A549 treated with Mapracorat at 1 μM for 4 hours (cell line): ENCODE results near the gene FN3KRP. TPM values are rescaled to one million over a fixed set of nuclear protein-coding genes. Genes with fewer than 3 reads are reported as not detected.

ENCODE experiments used
- total RNA-seq: library from RNA; stranded (reverse); fragments of 200-300 nt; extraction: Qiagen RNA extraction; gene quantifications from 5 replicates; pipeline ENCODE4 v1.2.3, GENCODE V29; 2022

Gene FN3KRP, protein sequence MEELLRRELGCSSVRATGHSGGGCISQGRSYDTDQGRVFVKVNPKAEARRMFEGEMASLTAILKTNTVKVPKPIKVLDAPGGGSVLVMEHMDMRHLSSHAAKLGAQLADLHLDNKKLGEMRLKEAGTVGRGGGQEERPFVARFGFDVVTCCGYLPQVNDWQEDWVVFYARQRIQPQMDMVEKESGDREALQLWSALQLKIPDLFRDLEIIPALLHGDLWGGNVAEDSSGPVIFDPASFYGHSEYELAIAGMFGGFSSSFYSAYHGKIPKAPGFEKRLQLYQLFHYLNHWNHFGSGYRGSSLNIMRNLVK
- total RNA-seq: 66.0 to 68.9 TPM (median 68.6 TPM) in 5 replicates

GRCh38 chr17:82716203-82717010, at the start of gene FN3KRP:
TSS of gene FN3KRP (plus strand) at chr17:82716706. CDS start at chr17:82716756, 50 bp downstream.

GRCh38 chr17:82698065-82698973, 18.2 kb upstream of the FN3KRP start, which contains the start of gene RAB40B:
TSS of gene RAB40B (minus strand) at chr17:82698698. CDS start at chr17:82698596, 102 bp downstream.

DNA sequence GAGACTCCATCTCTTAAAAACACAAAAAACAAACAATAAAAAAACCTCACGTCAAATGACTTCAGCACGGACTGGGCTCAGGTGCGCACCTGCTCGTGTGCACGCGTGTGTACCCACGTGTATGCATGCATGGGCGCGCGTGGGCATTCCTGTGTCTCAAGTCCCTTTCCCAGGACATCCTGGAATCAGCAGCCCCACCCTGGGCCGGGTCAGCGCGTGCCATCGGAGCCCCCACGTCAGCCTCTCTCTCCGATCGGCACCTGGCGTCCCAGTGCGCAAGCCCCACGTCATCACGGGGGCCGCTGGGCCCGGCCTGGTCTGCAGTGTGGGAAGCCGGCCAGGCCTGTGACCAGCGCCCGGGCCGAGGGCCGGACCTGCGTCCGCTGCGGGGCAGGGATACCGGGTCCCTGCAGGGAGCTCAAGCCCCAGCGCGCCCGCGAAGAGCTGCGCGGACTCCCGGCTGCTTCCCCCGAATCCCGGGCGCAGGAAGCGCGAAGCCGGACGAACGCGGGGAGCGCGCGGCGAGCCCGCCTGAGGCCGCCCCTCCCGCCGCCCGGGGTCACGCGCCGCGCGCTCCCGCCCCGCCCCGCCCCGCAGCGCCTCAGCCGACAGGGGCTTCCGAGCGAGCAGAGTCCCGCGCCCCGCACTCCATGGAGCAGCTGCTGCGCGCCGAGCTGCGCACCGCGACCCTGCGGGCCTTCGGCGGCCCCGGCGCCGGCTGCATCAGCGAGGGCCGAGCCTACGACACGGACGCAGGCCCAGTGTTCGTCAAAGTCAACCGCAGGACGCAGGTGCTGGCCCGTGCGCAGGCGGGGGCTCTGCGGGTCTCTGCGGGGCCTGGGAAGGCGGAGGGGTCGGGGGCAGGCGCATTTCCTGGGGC, 18.7 kb downstream of the FN3KRP start, which contains the start of gene FN3K:
Gene FN3K, plus strand, starts transcription at position 629 of the 880 bp plus-strand sequence. Its CDS starts 22 bp downstream, at position 651.

GRCh38 chr17:82751571-82752370, 35.3 kb downstream of the FN3KRP start, which contains the start of gene TBCD:
TSS of gene TBCD (plus strand) at chr17:82752065. CDS start at chr17:82752194, 129 bp downstream.

Other genes starting within 250 kb of the FN3KRP start
- gene FOXK2, start 197.0 kb upstream of the FN3KRP start, total RNA-seq: 47.1 to 59.7 TPM (median 55.2 TPM) in 5 replicates
- 89.8 to 96.1 TPM (median 90.7 TPM) in 5 replicates for gene WDR45B, start 68.3 kb upstream of the FN3KRP start, total RNA-seq
- gene RAB40B, start 18.0 kb upstream of the FN3KRP start, total RNA-seq: 12.3 to 20.6 TPM (median 17.3 TPM) in 5 replicates
- gene FN3K, start 18.9 kb downstream of the FN3KRP start, total RNA-seq: 7.2 to 9.8 TPM (median 8.6 TPM) in 5 replicates
- 56.8 to 85.5 TPM (median 79.8 TPM) in 5 replicates for gene TBCD, start 35.4 kb downstream of the FN3KRP start, total RNA-seq
- not detected in 5 replicates for gene ZNF750, start 123.3 kb downstream of the FN3KRP start, total RNA-seq